Measurements from ENCODE around the gene ANKRD31.
A peak's percentile ranks its signal among the peaks of the same experiment; 100 is the strongest.

Gene ANKRD31

GRCh38 chr5:75049456-75050351 is 187.0 kb downstream of the ANKRD31 start:
- peak overlapping the region; percentile 15 for H3K4me3 ChIP-seq (ENCODE audit: low read depth, low read length)
- TF ChIP-seq CTCF (IDR thresholded peaks at IDR 0.05; ENCODE audit: insufficient read depth, low read length, missing control alignments) = peak; percentile 78
- no peak for DNase-seq (ENCODE audit: low read depth, low spot score)
- CTCF ChIA-PET = interaction anchor here (0.7 to 5.1 kb wide), 39 partner anchors 9 to 400 kb away, joined by 3 to 60 read pairs (median 4); partner anchors contain the start of genes ANKRD31 and HMGCR
- POLR2A ChIA-PET = no interaction called here

GRCh38 chr5:75048457-75048953 is 188.2 kb downstream of the ANKRD31 start:
- no peak for TF ChIP-seq CTCF (IDR thresholded peaks at IDR 0.05; ENCODE audit: insufficient read depth, low read length, missing control alignments)
- CTCF ChIA-PET = interaction anchor here (0.7 to 5.1 kb wide), 14 partner anchors 9 to 288 kb away, joined by 3 to 60 read pairs (median 6); partner anchors contain the start of genes ANKRD31 and HMGCR
- no peak for DNase-seq (ENCODE audit: low read depth, low spot score)
- POLR2A ChIA-PET = no interaction called here
- peak overlapping the region; percentile 19 for H3K4me3 ChIP-seq (ENCODE audit: low read depth, low read length)

GRCh38 chr5:75047356-75047755 is 189.3 kb downstream of the ANKRD31 start:
- DNase-seq (ENCODE audit: low read depth, low spot score) = no peak
- ChIA-PET CTCF (interaction anchor here (1.2 to 5.1 kb wide), 4 partner anchors 11 to 190 kb away, joined by 3 to 25 read pairs (median 4); partner anchors contain the start of gene ANKRD31), POLR2A (no interaction called here)
- H3K4me3 ChIP-seq (ENCODE audit: low read depth, low read length) = no peak overlapping the region
- no peak for TF ChIP-seq CTCF (IDR thresholded peaks at IDR 0.05; ENCODE audit: insufficient read depth, low read length, missing control alignments)

- ChIA-PET POLR2A (no interaction called here), CTCF (interaction anchor here (1.2 to 1.4 kb wide), 2 partner anchors 10 to 11 kb away, joined by 3 to 4 read pairs; no protein-coding TSS in a partner anchor)
- no peak overlapping the region for H3K4me3 ChIP-seq (ENCODE audit: low read depth, low read length)
- no peak for DNase-seq (ENCODE audit: low read depth, low spot score)
- no peak for TF ChIP-seq CTCF (IDR thresholded peaks at IDR 0.05; ENCODE audit: insufficient read depth, low read length, missing control alignments)
Measured at GRCh38 chr5:75046366-75047142, 190.1 kb downstream of the ANKRD31 start.

GRCh38 chr5:75045071-75045470 is 191.6 kb downstream of the ANKRD31 start:
- CTCF ChIA-PET = interaction anchor here (0.7 kb wide), 1 partner anchor 110 kb away, joined by 3 read pairs; no protein-coding TSS in a partner anchor
- TF ChIP-seq CTCF (IDR thresholded peaks at IDR 0.05; ENCODE audit: insufficient read depth, low read length, missing control alignments) = no peak
- POLR2A ChIA-PET = no interaction called here
- no peak for DNase-seq (ENCODE audit: low read depth, low spot score)
- H3K4me3 ChIP-seq (ENCODE audit: low read depth, low read length) = no peak overlapping the region

Measured in AG04449 (cell line).